Lower lobe of right lung (tissue), 2 donors: ENCODE results near the gene TMEM229B. TPM values are rescaled to one million over a fixed set of nuclear protein-coding genes. Genes with fewer than 3 reads are reported as not detected.

ENCODE experiments used
- ATAC-seq, 2 donors: fragments of 200-7000 bp; cut with Tn5 transposase; one replicate each; pipeline ENCODE4 v1.9.1; 2020 to 2022; ENCODE audit warnings: mild to moderate bottlenecking in 2 of 2, moderate library complexity in 2 of 2
- DNase-seq: peaks from one replicate; pipeline ENCODE4 v3.0.0-alpha.2; 2020
- H3K27ac ChIP-seq: fragments of 200-600 bp; one replicate; pipeline ENCODE4 v1.8.0; 2022
- H3K27me3 ChIP-seq: fragments of 200-600 bp; one replicate; pipeline ENCODE4 v1.8.0; 2022; ENCODE audit warnings: low read depth
- H3K36me3 ChIP-seq: fragments of 200-600 bp; one replicate; pipeline ENCODE4 v1.8.0; 2022; ENCODE audit warnings: mild to moderate bottlenecking
- H3K4me1 ChIP-seq: fragments of 200-600 bp; one replicate; pipeline ENCODE4 v1.8.0; 2022
- H3K4me3 ChIP-seq: fragments of 200-600 bp; one replicate; pipeline ENCODE4 v1.8.0; 2022; ENCODE audit warnings: mild to moderate bottlenecking
- H3K9me3 ChIP-seq: fragments of 200-600 bp; one replicate; pipeline ENCODE4 v1.8.0; 2022
- CTCF ChIP-seq: fragments of 200-600 bp; IDR thresholded peaks from one replicate; pipeline ENCODE4 v1.8.0; 2022; ENCODE audit warnings: antibody characterized with exemption, mild to moderate bottlenecking
- intact Hi-C: fragments of 100-400 bp; cut with DNase I; formaldehyde crosslinking; loops from one replicate; pipeline ENCODE4 v1.11.0; 2022
- total RNA-seq: library from RNA; stranded (reverse); fragmentation: NEBNext Ultra II Directional; extraction: Animal tissue kit (Norgen Biotek cat#: 25700); gene quantifications from one replicate; pipeline ENCODE4 v1.2.1, GENCODE V29; 2021
- donor health status: DM: no; HTN: yes; CAD: no; lungs with severe emphysema.

TMEM229B gene
- total RNA-seq, 1 donor from 2014 or later = 6.4 TPM

GRCh38 chr14:67532606-67532997, 44.1 kb upstream of the TMEM229B start:
- H3K4me3 ChIP-seq = peak overlapping the region; percentile 60
- no peak for TF ChIP-seq CTCF
- peaks cover 25% of the 10 kb centered on the region for H3K27me3 ChIP-seq
- peak overlapping the region; percentile 2 for H3K27ac ChIP-seq
- H3K36me3 ChIP-seq = no peaks in the 10 kb centered on the region
- ATAC-seq = no peak
- peaks cover 15% of the 10 kb centered on the region for H3K4me1 ChIP-seq
- no peaks in the 10 kb centered on the region for H3K9me3 ChIP-seq
- intact Hi-C loops = no loop called here
- no peak for DNase-seq

- intact Hi-C loops = no loop called here
- Histone ChIP-seq H3K27me3 (peaks cover 23% of the 10 kb centered on the region), H3K27ac (no peak overlapping the region), H3K36me3 (no peaks in the 10 kb centered on the region), H3K4me3 (no peak overlapping the region), H3K9me3 (no peaks in the 10 kb centered on the region), H3K4me1 (peaks cover 15% of the 10 kb centered on the region)
- TF ChIP-seq CTCF = no peak
- DNase-seq = no peak
- ATAC-seq = peak; percentile 73 to 85
Observed at GRCh38 chr14:67529947-67530935, 41.7 kb upstream of the TMEM229B start.

GRCh38 chr14:67528276-67528675, 39.8 kb upstream of the TMEM229B start:
- ATAC-seq (no peak), DNase-seq (no peak)
- Histone ChIP-seq H3K4me3 (no peak overlapping the region), H3K27ac (no peak overlapping the region), H3K36me3 (no peaks in the 10 kb centered on the region), H3K4me1 (peaks cover 14% of the 10 kb centered on the region), H3K27me3 (peaks cover 18% of the 10 kb centered on the region), H3K9me3 (no peaks in the 10 kb centered on the region)
- no peak for TF ChIP-seq CTCF
- intact Hi-C loops = no loop called here

- TF ChIP-seq CTCF = no peak
- no peaks in the 10 kb centered on the region for H3K36me3 ChIP-seq
- ATAC-seq (peak in 1 of 2 donors; percentile 6), DNase-seq (no peak)
- intact Hi-C loops = no loop called here
- peaks cover 13% of the 10 kb centered on the region for H3K4me1 ChIP-seq
- H3K9me3 ChIP-seq = no peaks in the 10 kb centered on the region
- no peak overlapping the region for H3K4me3 ChIP-seq
- no peak overlapping the region for H3K27ac ChIP-seq
- peaks cover 21% of the 10 kb centered on the region for H3K27me3 ChIP-seq
Observed at GRCh38 chr14:67527756-67528155, 39.2 kb upstream of the TMEM229B start.

- Histone ChIP-seq H3K9me3 (no peaks in the 10 kb centered on the region), H3K27me3 (peaks cover 19% of the 10 kb centered on the region), H3K27ac (no peak overlapping the region), H3K4me1 (peaks cover 4% of the 10 kb centered on the region), H3K36me3 (no peaks in the 10 kb centered on the region), H3K4me3 (no peak overlapping the region)
- DNase-seq (no peak), ATAC-seq (peak; percentile 74 to 77)
- peak; percentile 69 for TF ChIP-seq CTCF
- intact Hi-C loops = no loop called here
Observed at GRCh38 chr14:67526676-67527459, 38.3 kb upstream of the TMEM229B start.
